HCT116 (cell line): ENCODE data around the gene EFNB2.

Experiments
- CTCF ChIP-seq, 3 experiments: fragments of 200-600 bp in 1 of 3; sonication (generic) in 1 of 3; IDR thresholded peaks in 2 of 3; conservative IDR thresholded peaks in 1 of 3; 2 replicates each; pipeline ENCODE4 v1.5.1; 2012 to 2017; ENCODE audit warnings: low read depth in 2 of 3, low read length in 2 of 3, antibody characterized with exemption in 1 of 3, borderline replicate concordance in 1 of 3, control low read depth in 1 of 3, mild to moderate bottlenecking in 1 of 3, mixed read lengths in 1 of 3, mixed run types in 1 of 3, moderate library complexity in 1 of 3; ENCODE audit not compliant: insufficient read depth in 1 of 3
- EZH2phosphoT487 ChIP-seq: fragments of 200-600 bp; IDR thresholded peaks from 2 replicates; pipeline ENCODE4 v1.6.1; 2018; ENCODE audit warnings: antibody characterized with exemption, borderline replicate concordance
- JUND ChIP-seq: IDR thresholded peaks from 2 replicates; pipeline ENCODE4 v1.6.1; 2012
- MAX ChIP-seq: IDR thresholded peaks from 2 replicates; pipeline ENCODE4 v1.6.1; 2012
- POLR2A ChIP-seq: IDR thresholded peaks from 2 replicates; pipeline ENCODE4 v1.7.0; 2011; ENCODE audit warnings: borderline replicate concordance; ENCODE audit not compliant: insufficient read depth, insufficient read length; ENCODE audit errors: extremely low read depth
- SRF ChIP-seq: IDR thresholded peaks from 2 replicates; pipeline ENCODE4 v1.6.1; 2012; ENCODE audit warnings: low read depth
- YY1 ChIP-seq: IDR thresholded peaks from 2 replicates; pipeline ENCODE4 v1.6.1; 2011; ENCODE audit warnings: low read length, low read depth, moderate library complexity, mild to moderate bottlenecking; ENCODE audit not compliant: insufficient replicate concordance; ENCODE audit errors: extremely low read depth
- ZNF274 ChIP-seq: fragments of 200-500 bp; sonication (Bioruptor generic); IDR thresholded peaks from 2 replicates; pipeline ENCODE4 v1.6.1; 2014; ENCODE audit warnings: mild to moderate bottlenecking, low read depth, low read length, inconsistent platforms

GRCh38 chr13:106443607-106444322 is 91.7 kb downstream of the EFNB2 start:
- TF ChIP-seq CTCF (IDR thresholded peaks at IDR 0.05 in 2 of 3, conservative IDR thresholded peaks at IDR 0.05 in 1 of 3; ENCODE audit: borderline replicate concordance in 1 of 3, insufficient read depth in 1 of 3, low read depth in 2 of 3, low read length in 2 of 3) (no peak), EZH2phosphoT487 (no peak), JUND (no peak), ZNF274 (no peak), YY1 (no peak), POLR2A (no peak), MAX (no peak), SRF (no peak)
